GM21723 (cell line): ENCODE data around the gene URI1.
"Not testable (repeated sequence)": the region's sequence is repeated elsewhere in the genome, so short reads cannot be mapped to it uniquely, and the experiment has no call there.

ENCODE experiments used
- ATAC-seq: cut with Tn5 transposase; IDR thresholded peaks from one replicate; pipeline ENCODE4 v1.9.1; 2021; ENCODE audit warnings: mild to moderate bottlenecking, moderate library complexity; ENCODE audit not compliant: unreplicated experiment

Gene URI1

GRCh38 chr19:29940971-29941585, 961 bp upstream of the URI1 start:
- no peak for ATAC-seq

DNA sequence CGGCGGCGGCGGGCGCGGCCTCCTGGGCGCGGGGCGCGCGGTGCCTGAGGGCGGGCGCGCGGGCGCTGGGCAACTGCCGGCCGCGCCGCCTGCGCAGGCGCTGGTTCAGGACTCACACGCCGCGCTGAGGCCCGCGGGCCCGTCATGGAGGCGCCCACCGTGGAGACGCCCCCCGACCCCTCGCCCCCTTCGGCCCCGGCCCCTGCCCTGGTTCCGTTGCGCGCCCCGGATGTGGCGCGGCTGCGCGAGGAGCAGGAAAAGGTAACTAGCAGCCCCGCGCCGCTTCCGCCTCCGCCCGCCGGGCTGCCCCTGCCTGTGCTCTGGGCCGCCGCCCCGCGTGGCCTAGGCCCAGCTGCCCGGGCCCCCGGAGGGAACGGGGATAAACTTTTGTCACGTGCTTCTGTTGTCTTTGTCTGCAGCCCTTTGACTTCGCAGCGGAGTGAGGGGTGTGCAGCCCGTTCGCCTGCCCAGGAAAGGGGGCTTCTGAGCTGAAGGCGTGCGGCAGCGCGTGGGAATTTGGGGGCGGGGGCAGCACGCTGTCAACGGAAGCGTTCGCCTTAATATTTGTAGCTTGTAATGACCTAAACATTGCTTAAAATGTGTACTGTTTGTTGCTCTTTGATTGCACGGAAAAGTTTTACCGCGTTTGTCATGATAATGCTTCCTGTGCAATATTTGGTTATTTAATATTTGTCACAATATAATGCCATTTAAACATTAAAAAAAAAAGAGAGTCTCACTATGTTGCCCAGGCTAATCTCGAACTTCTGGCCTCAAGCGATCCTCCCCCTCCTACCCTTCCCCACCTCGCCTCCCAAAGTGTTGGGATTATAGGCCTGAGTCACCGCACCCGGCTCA, 594 bp downstream of the URI1 start:
- ATAC-seq: peak; percentile 75

GRCh38 chr19:29943615-29944014, 1.6 kb downstream of the URI1 start:
- ATAC-seq: no peak

GRCh38 chr19:29944390-29945012, 2.5 kb downstream of the URI1 start:
- no peak for ATAC-seq

DNA sequence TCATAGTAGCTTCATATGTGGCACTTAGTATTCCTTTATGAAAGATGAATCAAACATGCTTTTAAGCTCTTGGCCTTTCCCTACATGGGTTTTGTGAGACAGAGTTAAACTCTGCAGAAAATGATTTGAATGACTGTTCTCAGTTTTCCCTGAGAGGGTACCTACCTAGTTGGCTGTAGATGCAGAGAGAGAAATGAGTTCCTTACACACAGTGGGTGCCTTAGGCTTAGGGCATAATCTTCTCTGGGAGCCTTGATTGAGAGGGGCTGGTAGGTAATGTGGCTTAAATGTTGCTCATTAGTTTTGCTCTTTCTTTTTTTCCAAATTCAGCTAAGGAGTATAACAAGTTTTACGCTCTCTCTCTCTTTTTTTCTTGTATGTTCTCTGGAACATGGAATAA, 3.0 kb downstream of the URI1 start:
- no peak for ATAC-seq

DNA sequence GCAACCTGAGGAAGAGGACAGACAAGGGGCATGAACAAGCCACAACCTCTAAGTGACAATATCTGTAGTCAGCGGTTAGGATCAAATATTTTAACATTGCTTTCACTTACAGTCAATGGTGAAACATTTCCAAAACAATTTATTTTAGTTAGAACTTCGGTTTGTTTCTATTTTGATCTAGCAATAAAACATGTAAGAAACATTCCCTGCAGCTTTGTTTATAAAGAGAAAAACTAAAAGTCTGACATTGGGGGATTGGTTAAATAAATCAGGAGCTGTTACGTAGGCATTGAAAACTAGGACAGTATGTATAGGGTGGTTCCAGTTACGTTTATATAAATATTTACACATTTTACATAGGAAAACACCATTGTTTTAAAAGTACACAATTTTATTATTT, 3.4 kb downstream of the URI1 start:
- ATAC-seq: no peak

GRCh38 chr19:29946645-29947044, 4.6 kb downstream of the URI1 start:
- ATAC-seq: no peak

GRCh38 chr19:29947871-29948270, 5.8 kb downstream of the URI1 start:
- no peak for ATAC-seq

DNA sequence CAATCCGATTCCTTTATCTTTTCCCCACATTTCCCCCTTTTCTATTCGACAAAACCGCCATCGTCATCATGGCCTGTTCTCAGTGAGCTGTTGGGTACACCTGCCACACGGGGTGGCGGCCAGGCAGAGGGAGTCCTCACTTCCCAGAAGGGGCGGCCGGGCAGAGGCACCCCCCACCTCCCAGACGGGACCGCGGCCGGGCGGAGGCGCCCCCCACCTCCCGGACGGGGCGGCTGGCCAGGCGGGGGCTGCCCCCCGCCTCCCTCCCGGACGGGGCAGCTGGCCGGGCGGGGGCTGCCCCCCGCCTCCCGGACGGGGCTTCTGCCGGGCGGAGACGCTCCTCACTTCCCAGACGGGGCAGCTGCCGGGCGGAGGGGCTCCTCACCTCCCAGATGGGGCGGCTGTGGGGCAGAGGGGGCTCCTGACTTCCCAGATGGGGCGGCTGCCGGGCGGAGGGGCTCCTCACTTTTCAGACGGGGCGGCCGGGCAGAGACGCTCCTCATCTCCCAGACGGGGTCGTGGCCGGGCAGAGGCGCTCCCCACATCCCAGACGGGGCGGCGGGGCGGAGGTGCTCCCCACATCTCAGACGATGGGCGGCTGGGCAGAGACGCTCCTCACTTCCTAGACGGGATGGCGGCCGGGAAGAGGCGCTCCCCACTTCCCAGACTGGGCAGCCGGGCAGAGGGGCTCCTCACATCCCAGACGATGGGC, 6.9 kb downstream of the URI1 start:
- not testable (repeated sequence) for ATAC-seq

DNA sequence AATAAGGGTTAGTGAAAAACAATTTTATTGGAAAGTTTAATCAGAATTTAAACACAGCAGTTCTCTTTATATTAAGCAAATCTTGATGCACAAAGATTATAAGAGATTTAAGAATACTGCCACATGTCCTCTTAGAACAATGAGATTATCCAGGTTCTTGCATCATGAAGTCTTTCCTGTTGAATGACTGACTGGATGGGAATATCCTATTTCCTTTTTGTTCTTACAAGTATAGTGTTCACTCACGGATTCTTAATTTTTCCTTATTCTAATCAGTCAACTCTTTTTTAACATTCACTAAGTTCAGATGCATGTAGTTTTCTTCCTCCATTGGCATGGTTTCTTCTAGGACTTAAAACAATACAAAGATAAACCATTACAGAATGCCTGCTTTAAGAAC, 10.1 kb downstream of the URI1 start:
- ATAC-seq: no peak

DNA sequence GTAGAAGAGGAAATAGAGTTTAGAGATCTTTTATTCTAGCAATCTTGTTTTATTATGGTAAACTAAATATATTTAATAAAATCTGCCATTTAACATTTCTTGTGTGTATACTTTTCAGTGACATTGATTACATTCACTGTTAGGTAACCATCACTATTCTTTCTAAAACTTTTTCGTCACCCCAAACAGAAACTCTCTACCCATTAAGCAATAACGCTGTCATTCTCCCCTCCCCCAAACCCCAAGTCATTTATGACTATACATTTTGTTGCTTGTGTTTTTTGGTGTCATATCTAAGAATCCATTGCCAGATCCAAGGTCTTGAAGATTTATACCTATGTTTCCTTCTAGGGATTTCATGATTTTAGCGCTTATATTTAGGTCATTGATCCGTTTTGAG, 10.6 kb downstream of the URI1 start:
- ATAC-seq: no peak

- ATAC-seq: no peak
Measured at GRCh38 chr19:29953352-29954247, 11.6 kb downstream of the URI1 start.

DNA sequence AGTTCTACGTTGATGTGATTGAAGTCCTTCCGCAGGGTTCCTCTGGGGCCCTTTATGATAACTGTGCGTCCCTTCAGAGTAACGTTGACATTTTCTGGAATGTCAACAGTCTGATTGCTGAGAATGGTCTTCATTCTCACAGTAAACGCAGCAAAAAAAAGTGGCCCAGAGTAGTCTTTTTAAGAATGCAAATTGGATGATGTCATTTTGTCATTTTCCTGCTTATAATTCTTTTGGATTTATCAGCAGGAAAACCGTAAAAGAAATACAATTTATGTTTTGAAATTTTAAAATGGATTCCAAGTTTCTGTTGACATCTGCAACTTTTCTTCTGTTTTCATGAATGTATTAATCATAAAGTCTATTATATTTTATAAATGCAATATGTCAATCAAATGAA, 14.8 kb downstream of the URI1 start:
- ATAC-seq: no peak

GRCh38 chr19:29961311-29961710, 19.3 kb downstream of the URI1 start:
- no peak for ATAC-seq

GRCh38 chr19:29962793-29963192, 20.8 kb downstream of the URI1 start:
- no peak for ATAC-seq

DNA sequence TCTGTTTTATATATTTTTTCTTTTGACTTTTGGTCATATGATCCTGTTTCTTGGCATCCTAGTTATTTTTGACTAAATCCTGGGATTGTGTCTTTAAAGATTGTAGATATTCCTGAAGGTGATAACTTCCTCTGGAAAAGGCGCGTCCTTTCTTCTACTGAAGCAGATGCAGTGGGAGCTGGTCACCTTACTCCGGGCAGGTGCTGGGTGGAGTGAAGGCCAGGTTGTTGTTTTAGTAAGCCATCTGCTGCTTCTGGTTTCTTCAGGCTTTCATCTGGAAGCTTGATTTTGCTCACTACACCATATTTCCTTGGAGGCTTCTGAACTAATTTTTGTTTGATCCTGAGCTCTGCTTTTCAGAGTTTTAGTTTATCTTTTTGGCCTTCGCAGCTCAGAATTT, 21.5 kb downstream of the URI1 start:
- ATAC-seq: no peak

GRCh38 chr19:29964171-29964570, 22.1 kb downstream of the URI1 start:
- no peak for ATAC-seq

GRCh38 chr19:29965492-29965891, 23.5 kb downstream of the URI1 start:
- no peak for ATAC-seq

- not testable (repeated sequence) for ATAC-seq
Measured at GRCh38 chr19:29966142-29966541, 24.1 kb downstream of the URI1 start.

DNA sequence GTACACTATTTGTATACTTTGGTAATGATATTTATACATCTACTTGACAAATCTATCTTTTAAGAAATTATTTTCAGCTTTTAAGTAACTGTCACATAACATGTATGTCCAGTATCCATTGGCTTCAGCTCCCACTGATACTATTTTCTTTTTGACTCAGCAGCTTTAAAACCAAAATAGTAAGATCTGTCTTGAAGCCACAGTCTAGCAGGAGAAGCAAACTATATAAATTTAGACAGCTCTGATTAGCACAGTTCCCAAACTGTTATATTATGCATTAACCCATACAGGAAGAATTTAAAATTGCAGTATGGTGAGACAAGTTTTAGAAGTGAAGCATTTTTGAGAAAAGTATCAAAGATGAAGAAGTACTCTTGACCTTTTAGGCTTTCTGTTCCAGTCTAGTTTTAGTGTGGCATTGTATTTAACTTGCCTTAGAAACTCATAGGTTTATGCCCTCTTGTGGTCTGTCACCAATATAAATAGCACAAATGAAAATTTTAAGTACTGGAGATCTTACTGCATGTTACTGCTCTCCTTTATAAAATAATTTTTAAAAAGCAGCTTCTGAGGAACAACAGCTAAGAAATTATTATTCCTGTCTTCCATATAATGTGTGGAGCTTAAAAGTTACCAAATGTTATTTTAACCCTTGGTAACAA, 24.7 kb downstream of the URI1 start:
- peak; percentile 55 for ATAC-seq
